Measurements from ENCODE around the gene MORN1. TPM values are rescaled to one million over a fixed set of nuclear protein-coding genes. Genes with fewer than 3 reads are reported as not detected.

The MORN1 gene
- total and polyA plus RNA-seq, 2 donors (not counting 3 experiments of a cell fraction or from before 2014, with no cell fraction given), result 4.3 to 6.4 TPM

GRCh38 chr1:2408859-2409276 lies 17.5 kb upstream of the MORN1 start:
- no peaks in the 10 kb centered on the region for H3K9me3 ChIP-seq (replicated peaks; ENCODE audit: control insufficient read depth, insufficient read depth, low read length)
- H3K27ac ChIP-seq (ENCODE audit: insufficient read depth, low read depth, low read length), result no peak overlapping the region
- no peaks in the 10 kb centered on the region for H4K20me1 ChIP-seq (replicated peaks; ENCODE audit: control insufficient read depth, extremely low read depth, insufficient read depth, low read length)
- TF ChIP-seq POLR2AphosphoS5 (IDR thresholded peaks at IDR 0.05; ENCODE audit: insufficient read depth, low read depth, low read length) (no peak), EZH2 (IDR thresholded peaks at IDR 0.05; ENCODE audit: borderline replicate concordance, low read depth, low read length, severe bottlenecking) (no peak), POLR2A (IDR thresholded peaks at IDR 0.05; ENCODE audit: low read depth, low read length) (no peak), MYC (IDR thresholded peaks at IDR 0.05; ENCODE audit: low read depth, low read length) (no peak), JUN (IDR thresholded peaks at IDR 0.05; ENCODE audit: borderline replicate concordance, insufficient read depth, insufficient read length, low read depth) (no peak), FOS (IDR thresholded peaks at IDR 0.05; ENCODE audit: borderline replicate concordance, insufficient read depth, low read length) (no peak), MAX (IDR thresholded peaks at IDR 0.05; ENCODE audit: insufficient read depth, insufficient read length) (no peak), GATA2 (IDR thresholded peaks at IDR 0.05; ENCODE audit: insufficient read depth, insufficient read length, low read depth, low read length) (no peak), CTCF (IDR thresholded peaks at IDR 0.05; ENCODE audit: extremely low read depth in 1 of 2, insufficient read depth in 1 of 2, low read depth in 1 of 2, low read length in 2 of 2) (no peak)
- peaks cover 4% of the 10 kb centered on the region for H3K79me2 ChIP-seq (ENCODE audit: control insufficient read depth, insufficient read depth, low read length)
- H3K4me1 ChIP-seq (ENCODE audit: control insufficient read depth, extremely low read depth, insufficient read depth, low read length), result peaks cover 22% of the 10 kb centered on the region
- FAIRE-seq (no peak), DNase-seq (ENCODE audit: low read depth, low spot score) (no peak)
- no peak overlapping the region for H2AFZ ChIP-seq (ENCODE audit: low read depth, low read length)
- POLR2A ChIA-PET, result interaction anchor here (0.6 kb wide), 1 partner anchor 594 kb away, joined by 6 read pairs; no protein-coding TSS in a partner anchor
- H3K27me3 ChIP-seq (ENCODE audit: control insufficient read depth in 2 of 2, insufficient read depth in 2 of 2, low read length in 2 of 2), result no peaks in the 10 kb centered on the region
- peaks cover 8 to 31% of the 10 kb centered on the region in 2 experiments for H3K36me3 ChIP-seq (ENCODE audit: control insufficient read depth in 2 of 2, extremely low read depth in 1 of 2, insufficient read depth in 2 of 2, low read length in 2 of 2)
- no peak overlapping the region for H3K4me3 ChIP-seq (replicated peaks in 1 of 3; ENCODE audit: insufficient read depth in 1 of 3, low read depth in 1 of 3, low read length in 3 of 3)
- BruUV-seq (replicated peaks), result no TSS peak
- CTCF ChIA-PET, result no interaction called here
- dilution Hi-C loops (cut with MboI; ENCODE audit: extremely low pct_ligation_motif_present, low sequenced_read_pairs) (no loop called here), intact Hi-C loops (cut with micrococcal nuclease) (loop anchor here (10.0 kb wide), 1 partner anchor 1216 kb away; the partner anchor contains the start of gene TPRG1L)
- no peaks in the 10 kb centered on the region for H3K9me1 ChIP-seq (replicated peaks; ENCODE audit: control insufficient read depth, extremely low read depth, insufficient read depth, low read length)
- no peak overlapping the region for H3K4me2 ChIP-seq (ENCODE audit: insufficient read depth, low read length)
- no peak overlapping the region for H3K9ac ChIP-seq (replicated peaks; ENCODE audit: extremely low read depth, insufficient read depth, low read length)
